Fibroblast of mammary gland (primary cell): ENCODE data around the gene SLC24A3.

Experiments
- DNase-seq: peaks from one replicate; pipeline ENCODE4 v3.0.0-alpha.2; 2010; ENCODE audit warnings: low read depth
- H3K4me3 ChIP-seq: 2 replicates; pipeline ENCODE4 v1.5.1; 2011; ENCODE audit warnings: low read depth, mild to moderate bottlenecking, low read length, moderate library complexity; ENCODE audit not compliant: control insufficient read depth
- CTCF ChIP-seq: conservative IDR thresholded peaks from 2 replicates; pipeline ENCODE4 v1.5.1; 2011; ENCODE audit warnings: low read depth, low read length, inconsistent platforms; ENCODE audit not compliant: control insufficient read depth, insufficient read depth

SLC24A3 gene

GRCh38 chr20:19428324-19428723 lies 215.9 kb downstream of the SLC24A3 start:
- no peak for TF ChIP-seq CTCF
- DNase-seq: no peak
- no peak overlapping the region for H3K4me3 ChIP-seq

- TF ChIP-seq CTCF: no peak
- no peak for DNase-seq
- no peak overlapping the region for H3K4me3 ChIP-seq
Observed at GRCh38 chr20:19429538-19429937, 217.1 kb downstream of the SLC24A3 start.

- DNase-seq: no peak
- TF ChIP-seq CTCF: no peak
- no peak overlapping the region for H3K4me3 ChIP-seq
Observed at GRCh38 chr20:19430641-19431315, 218.3 kb downstream of the SLC24A3 start.

- TF ChIP-seq CTCF: no peak
- H3K4me3 ChIP-seq: no peak overlapping the region
- no peak for DNase-seq
Observed at GRCh38 chr20:19431316-19431700, 218.9 kb downstream of the SLC24A3 start.

- TF ChIP-seq CTCF: no peak
- H3K4me3 ChIP-seq: no peak overlapping the region
- DNase-seq: no peak
Observed at GRCh38 chr20:19431906-19432305, 219.5 kb downstream of the SLC24A3 start.

GRCh38 chr20:19433371-19434350 lies 221.2 kb downstream of the SLC24A3 start:
- no peak for TF ChIP-seq CTCF
- H3K4me3 ChIP-seq: no peak overlapping the region
- DNase-seq: no peak
